Measurements from ENCODE around the gene PDE6C. TPM values are rescaled to one million over a fixed set of nuclear protein-coding genes. Genes with fewer than 3 reads are reported as not detected.

Gene PDE6C
- total RNA-seq, 4 donors from 2014 or later = not detected

- Histone ChIP-seq H3K27ac (no peak overlapping the region), H3K4me1 (peaks cover 0 to 5% (median 0%) of the 10 kb centered on the region in 3 donors), H3K9me3 (no peaks in the 10 kb centered on the region), H3K4me3 (no peak overlapping the region), H3K27me3 (peaks cover 0 to under 1% (median 0%) of the 10 kb centered on the region in 4 donors), H3K36me3 (no peaks in the 10 kb centered on the region)
- DNase-seq = no peak
- 86 to 88% methylated on average over 11 to 13 of the region's 18 CpGs for WGBS, 2 donors
- intact Hi-C loops (cut with DNase I) = no loop called here
- TF ChIP-seq POLR2A (IDR thresholded peaks at IDR 0.05) = no peak
- TF ChIP-seq, protein P1, sequence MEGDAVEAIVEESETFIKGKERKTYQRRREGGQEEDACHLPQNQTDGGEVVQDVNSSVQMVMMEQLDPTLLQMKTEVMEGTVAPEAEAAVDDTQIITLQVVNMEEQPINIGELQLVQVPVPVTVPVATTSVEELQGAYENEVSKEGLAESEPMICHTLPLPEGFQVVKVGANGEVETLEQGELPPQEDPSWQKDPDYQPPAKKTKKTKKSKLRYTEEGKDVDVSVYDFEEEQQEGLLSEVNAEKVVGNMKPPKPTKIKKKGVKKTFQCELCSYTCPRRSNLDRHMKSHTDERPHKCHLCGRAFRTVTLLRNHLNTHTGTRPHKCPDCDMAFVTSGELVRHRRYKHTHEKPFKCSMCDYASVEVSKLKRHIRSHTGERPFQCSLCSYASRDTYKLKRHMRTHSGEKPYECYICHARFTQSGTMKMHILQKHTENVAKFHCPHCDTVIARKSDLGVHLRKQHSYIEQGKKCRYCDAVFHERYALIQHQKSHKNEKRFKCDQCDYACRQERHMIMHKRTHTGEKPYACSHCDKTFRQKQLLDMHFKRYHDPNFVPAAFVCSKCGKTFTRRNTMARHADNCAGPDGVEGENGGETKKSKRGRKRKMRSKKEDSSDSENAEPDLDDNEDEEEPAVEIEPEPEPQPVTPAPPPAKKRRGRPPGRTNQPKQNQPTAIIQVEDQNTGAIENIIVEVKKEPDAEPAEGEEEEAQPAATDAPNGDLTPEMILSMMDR (IDR thresholded peaks at IDR 0.05) = no peak
Observed at GRCh38 chr10:93593749-93594148, 18.6 kb upstream of the PDE6C start.

- Histone ChIP-seq H3K36me3 (no peaks in the 10 kb centered on the region), H3K27me3 (peaks cover 0 to 8% (median 0%) of the 10 kb centered on the region in 4 donors), H3K4me3 (no peak overlapping the region), H3K9me3 (no peaks in the 10 kb centered on the region), H3K4me1 (peaks cover 0 to 5% (median 0%) of the 10 kb centered on the region in 3 donors), H3K27ac (no peak overlapping the region)
- intact Hi-C loops (cut with DNase I) = no loop called here
- DNase-seq = no peak
- 66 to 79% methylated on average over 7 of the region's 7 CpGs for WGBS, 2 donors
- no peak for TF ChIP-seq POLR2A (IDR thresholded peaks at IDR 0.05)
- TF ChIP-seq, protein P1 (IDR thresholded peaks at IDR 0.05) = no peak
Observed at GRCh38 chr10:93594518-93594917, 17.8 kb upstream of the PDE6C start.

DNA sequence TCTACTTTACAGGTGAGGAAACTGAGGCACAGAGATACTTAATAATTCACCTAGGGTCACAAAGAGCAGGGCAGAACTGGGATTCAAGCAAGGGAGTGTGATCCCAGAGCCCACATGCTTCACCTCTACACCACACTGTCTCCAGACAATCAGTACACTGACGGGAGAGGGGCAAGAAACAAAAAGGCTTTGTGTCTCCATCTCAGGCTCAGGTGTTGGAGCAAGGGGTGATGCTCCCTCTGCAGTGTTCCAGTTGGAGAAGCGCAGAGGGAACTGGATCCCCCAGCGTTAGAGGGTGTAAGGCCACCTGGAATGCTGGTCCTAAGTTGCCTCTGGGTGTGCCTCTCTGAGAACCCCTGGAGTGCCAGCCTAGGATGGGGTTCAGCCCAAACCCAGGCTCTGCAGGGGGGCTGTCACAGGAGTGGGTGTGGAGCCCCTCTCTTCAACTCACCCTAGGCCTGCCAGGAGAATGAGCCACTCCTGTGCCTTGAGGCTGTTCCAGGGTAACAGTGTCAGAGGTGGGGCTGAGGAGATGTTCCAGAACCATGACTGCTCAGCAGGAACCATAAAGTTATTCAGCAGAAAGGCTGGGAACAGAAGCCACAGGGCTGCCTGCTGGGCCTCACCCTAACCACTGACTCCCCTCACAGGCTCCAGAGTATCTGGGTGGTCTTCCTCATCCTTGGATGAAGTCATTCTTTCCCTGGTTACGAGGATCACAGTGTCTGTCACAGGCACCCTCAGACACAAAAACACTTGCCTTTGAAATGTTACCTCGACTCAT lies 16.8 kb upstream of the PDE6C start:
- TF ChIP-seq, protein P1 (IDR thresholded peaks at IDR 0.05) = no peak
- TF ChIP-seq POLR2A (IDR thresholded peaks at IDR 0.05) = no peak
- H3K4me1 ChIP-seq = peaks cover 0 to 7% (median under 1%) of the 10 kb centered on the region in 3 donors
- intact Hi-C loops (cut with DNase I) = no loop called here

DNA sequence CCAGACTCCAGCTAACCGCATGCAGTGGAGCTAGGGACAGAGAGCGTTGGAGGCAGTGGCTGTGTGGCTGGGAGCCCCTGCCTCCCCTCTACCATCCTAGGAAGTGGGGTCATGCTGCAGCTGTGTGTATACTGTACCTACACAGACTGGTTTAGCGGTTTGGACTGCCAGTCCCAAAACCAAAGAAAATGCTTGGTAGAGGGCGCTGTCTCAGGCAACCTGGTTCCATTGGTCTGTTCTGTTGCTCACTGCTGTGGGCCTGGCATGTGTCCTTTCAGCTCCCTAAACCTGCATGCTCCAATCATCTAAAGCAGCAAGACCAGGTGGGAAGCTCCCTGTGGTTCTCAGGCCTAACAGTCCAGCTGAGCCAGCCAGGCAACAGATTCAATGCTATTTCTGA lies 15.8 kb upstream of the PDE6C start:
- intact Hi-C loops (cut with DNase I) = no loop called here
- Histone ChIP-seq H3K9me3 (no peaks in the 10 kb centered on the region), H3K36me3 (no peaks in the 10 kb centered on the region), H3K4me3 (no peak overlapping the region), H3K27ac (no peak overlapping the region), H3K27me3 (peaks cover 0 to 29% (median 4%) of the 10 kb centered on the region in 4 donors), H3K4me1 (peaks cover 3 to 12% (median 9%) of the 10 kb centered on the region in 3 donors)
- TF ChIP-seq POLR2A (IDR thresholded peaks at IDR 0.05) = no peak
- TF ChIP-seq, protein P1 (IDR thresholded peaks at IDR 0.05) = no peak
- DNase-seq = no peak
- 90 to 100% methylated on average over 2 to 3 of the region's 4 CpGs for WGBS, 2 donors

More for the DNA sequence above, 16.8 kb upstream of the PDE6C start:
- Histone ChIP-seq H3K27ac (no peak overlapping the region), H3K36me3 (no peaks in the 10 kb centered on the region), H3K27me3 (peaks cover 0 to 19% (median 3%) of the 10 kb centered on the region in 4 donors), H3K9me3 (no peaks in the 10 kb centered on the region), H3K4me3 (no peak overlapping the region)
- DNase-seq = no peak
- WGBS, 2 donors = 72 to 89% methylated on average over 3 to 5 of the region's 5 CpGs

DNA sequence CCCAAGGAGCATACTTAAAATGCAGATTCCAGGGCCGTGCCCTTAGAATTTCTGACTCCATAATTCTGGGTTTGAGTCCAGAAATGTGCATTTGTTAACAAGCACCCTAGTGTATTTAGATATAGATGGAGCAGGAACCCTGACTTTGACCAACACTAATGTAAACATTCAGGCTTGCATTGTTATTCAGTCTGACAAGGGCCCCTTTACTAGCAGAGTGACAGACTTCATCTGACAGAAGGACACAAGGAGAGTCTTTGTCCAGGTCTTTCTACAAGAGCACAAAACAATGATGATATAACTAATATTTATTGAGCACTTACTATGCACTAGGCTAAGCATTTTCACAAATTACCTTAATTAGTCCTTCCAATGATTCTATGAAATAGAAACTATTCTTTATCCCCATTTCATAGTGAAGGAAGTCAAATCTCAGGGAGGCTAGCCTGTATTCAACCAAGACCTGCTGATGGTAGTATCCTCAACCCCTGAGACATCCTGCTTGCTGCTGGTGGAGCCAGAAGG lies 15.2 kb upstream of the PDE6C start:
- Histone ChIP-seq H3K4me1 (peaks cover 3 to 15% (median 9%) of the 10 kb centered on the region in 3 donors), H3K27me3 (peaks cover 0 to 35% (median 4%) of the 10 kb centered on the region in 4 donors), H3K27ac (no peak overlapping the region), H3K36me3 (no peaks in the 10 kb centered on the region), H3K4me3 (no peak overlapping the region), H3K9me3 (no peaks in the 10 kb centered on the region)
- TF ChIP-seq POLR2A (IDR thresholded peaks at IDR 0.05) = no peak
- TF ChIP-seq, protein P1 (IDR thresholded peaks at IDR 0.05) = no peak
- intact Hi-C loops (cut with DNase I) = no loop called here
- DNase-seq = no peak
- 63% methylated on average over 1 of the region's 1 CpG for WGBS, 2 donors

Data from esophagus squamous epithelium (tissue), 5 donors.